Tibial nerve (tissue), 4 donors: ENCODE results near the gene GNA14.

Source experiments
- CTCF ChIP-seq, 5 experiments: fragments of 200-600 bp in 3 of 5; fragments of 450-650 bp in 2 of 5; sonication (generic) in 3 of 5; IDR thresholded peaks; one replicate each; pipeline ENCODE4 v1.5.1; 2016 to 2019; ENCODE audit warnings: antibody characterized with exemption in 5 of 5, mild to moderate bottlenecking in 3 of 5, moderate library complexity in 2 of 5
- EP300 ChIP-seq, 2 donors: sonication (generic); formaldehyde crosslinking; IDR thresholded peaks; one replicate each; pipeline ENCODE4 v1.6.1; 2017; ENCODE audit warnings: antibody characterized with exemption in 2 of 2, mild to moderate bottlenecking in 1 of 2
- POLR2A ChIP-seq, 2 donors: fragments of 450-650 bp; IDR thresholded peaks; one replicate each; pipeline ENCODE4 v1.6.1; 2017; ENCODE audit warnings: antibody characterized with exemption in 2 of 2, mild to moderate bottlenecking in 2 of 2, moderate library complexity in 2 of 2

- no peak for TF ChIP-seq CTCF (IDR thresholded peaks at IDR 0.05)
- no peak for TF ChIP-seq POLR2A (IDR thresholded peaks at IDR 0.05)
- no peak for TF ChIP-seq EP300 (IDR thresholded peaks at IDR 0.05)
These were observed 33.5 kb downstream of the GNA14 start for GRCh38 chr9:77614645-77615044.
